Measurements from ENCODE around the gene SUFU.

The SUFU gene

GRCh38 chr10:102641402-102641801 lies 137.6 kb downstream of the SUFU start:
- no peak for DNase-seq (ENCODE audit: low read depth in 2 of 2)

GRCh38 chr10:102641880-102642735 lies 138.3 kb downstream of the SUFU start:
- DNase-seq (ENCODE audit: low read depth in 2 of 2): peak; percentile 93 to 94

DNA sequence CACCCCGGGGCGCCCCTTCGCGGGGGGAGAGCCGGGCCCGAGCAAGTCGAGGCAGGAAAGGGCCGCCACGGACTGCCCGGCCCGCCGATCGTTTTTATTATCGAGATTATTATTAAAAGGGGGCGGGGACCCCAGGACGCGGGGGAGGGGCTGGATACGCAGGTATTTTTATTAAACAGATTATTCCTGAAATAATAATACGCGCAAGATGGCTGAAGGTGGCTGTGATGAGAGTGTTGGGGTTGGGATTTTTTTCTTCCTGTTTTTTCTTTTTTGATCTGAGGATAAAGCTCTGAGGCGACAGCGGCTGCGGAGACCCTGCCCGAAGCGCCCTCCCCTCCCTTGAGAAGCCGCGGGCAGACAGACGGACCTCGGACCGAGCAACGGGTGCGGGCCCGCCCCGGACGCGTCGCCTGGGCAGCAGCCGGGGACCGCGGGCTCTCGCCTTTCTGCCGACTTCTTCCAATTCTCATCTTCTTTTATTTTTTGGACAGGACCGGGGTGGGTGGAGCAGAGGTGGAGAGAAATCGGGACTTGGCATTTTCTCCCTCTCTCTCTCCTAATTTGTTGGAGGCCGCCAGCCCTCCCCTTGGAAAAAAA lies 139.1 kb downstream of the SUFU start:
- DNase-seq (ENCODE audit: low read depth in 2 of 2): peak; percentile 42 to 44

DNA sequence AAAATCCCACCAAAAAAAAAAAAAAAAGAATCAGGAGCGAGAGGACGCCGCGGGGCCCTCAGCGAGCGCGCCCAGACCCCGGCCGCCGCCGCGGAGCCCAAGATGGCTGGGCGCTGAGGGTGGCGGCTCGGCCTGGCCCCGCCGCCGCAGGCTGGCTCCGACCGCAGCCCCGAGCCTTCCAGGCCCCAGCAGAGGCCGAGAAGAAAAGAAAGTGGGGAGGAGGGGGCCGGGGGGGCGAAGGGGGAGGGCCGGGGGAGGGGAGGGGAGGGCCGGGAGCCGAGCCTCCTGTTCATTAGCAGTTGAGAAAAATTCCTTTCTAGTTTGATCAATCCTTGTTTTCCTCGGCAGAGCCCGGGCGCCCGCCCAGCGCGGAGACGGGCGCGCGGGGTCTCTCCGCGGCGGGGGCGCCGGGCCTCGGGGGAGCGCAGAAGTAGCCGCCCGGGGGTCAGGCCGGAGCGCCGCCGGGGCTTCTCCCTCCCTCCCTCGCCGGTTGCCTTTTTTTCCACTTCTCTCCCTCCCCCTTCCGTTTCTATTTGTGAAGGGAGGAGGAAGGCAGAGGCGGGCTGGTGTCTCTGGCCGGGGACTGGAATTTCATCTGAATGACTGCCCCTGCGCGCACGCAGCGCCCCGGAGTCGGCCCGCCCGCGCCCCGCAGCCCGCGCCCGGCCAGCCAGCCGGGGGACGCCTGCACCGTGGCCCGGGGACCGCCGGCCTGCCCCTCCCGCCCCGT lies 139.7 kb downstream of the SUFU start:
- DNase-seq (ENCODE audit: low read depth in 2 of 2): peak; percentile 41 to 48

DNA sequence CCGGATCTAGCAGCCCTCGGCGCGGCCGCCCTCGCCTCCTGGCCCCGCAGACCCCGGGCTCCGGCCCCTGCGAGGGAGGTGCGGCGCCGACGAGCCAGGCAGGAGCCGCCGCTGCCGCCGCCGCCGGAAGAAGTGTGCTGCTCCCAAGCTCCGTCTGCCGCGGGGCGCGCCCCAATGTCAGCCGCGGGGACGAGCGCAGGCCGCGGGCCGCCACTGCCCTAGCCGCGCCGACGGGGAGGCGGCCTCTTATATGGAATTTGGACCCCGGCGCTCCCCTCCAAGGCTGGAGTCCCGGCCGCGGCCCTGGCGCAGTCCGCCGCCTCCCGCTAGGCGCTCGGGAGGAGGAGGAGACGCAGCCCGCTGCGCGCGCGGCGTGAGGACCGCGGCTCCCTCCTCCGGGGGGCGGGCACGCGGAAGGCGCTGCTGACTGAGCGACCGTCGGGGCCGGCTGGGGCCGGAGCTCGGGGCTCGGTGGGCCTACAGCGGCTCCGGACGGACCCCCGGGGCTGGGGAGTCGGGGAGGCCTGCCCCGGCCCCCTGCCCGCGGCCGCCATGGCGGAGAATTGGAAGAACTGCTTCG lies 140.4 kb downstream of the SUFU start, which contains the start of gene TRIM8:
TRIM8 (plus strand) TSS at position 414 of the 580 bp plus-strand sequence; CDS start at position 553, 139 bp downstream.
- DNase-seq (ENCODE audit: low read depth in 2 of 2): no peak

GRCh38 chr10:102644646-102645387 lies 141.0 kb downstream of the SUFU start:
- peak in 1 of 2 experiments; percentile 23 for DNase-seq (ENCODE audit: low read depth in 2 of 2)

DNA sequence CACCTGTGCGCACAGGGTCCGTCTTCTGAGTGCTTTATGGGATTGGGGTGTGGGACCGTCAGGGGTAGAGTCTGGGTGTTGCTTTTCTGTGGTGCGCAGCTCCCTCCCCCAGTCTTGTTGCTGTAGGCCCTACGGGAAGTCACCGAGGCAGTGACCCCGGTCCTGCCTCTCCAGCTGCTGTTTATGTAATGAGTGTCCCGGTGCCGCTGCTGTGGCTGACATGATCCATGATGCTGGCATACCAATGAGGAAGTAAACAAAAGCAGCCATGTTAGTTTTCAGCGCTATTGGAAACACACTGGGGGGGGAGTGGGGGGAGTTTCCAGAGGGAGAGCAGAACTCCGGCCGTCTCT lies 141.6 kb downstream of the SUFU start:
- no peak for DNase-seq (ENCODE audit: low read depth in 2 of 2)

DNA sequence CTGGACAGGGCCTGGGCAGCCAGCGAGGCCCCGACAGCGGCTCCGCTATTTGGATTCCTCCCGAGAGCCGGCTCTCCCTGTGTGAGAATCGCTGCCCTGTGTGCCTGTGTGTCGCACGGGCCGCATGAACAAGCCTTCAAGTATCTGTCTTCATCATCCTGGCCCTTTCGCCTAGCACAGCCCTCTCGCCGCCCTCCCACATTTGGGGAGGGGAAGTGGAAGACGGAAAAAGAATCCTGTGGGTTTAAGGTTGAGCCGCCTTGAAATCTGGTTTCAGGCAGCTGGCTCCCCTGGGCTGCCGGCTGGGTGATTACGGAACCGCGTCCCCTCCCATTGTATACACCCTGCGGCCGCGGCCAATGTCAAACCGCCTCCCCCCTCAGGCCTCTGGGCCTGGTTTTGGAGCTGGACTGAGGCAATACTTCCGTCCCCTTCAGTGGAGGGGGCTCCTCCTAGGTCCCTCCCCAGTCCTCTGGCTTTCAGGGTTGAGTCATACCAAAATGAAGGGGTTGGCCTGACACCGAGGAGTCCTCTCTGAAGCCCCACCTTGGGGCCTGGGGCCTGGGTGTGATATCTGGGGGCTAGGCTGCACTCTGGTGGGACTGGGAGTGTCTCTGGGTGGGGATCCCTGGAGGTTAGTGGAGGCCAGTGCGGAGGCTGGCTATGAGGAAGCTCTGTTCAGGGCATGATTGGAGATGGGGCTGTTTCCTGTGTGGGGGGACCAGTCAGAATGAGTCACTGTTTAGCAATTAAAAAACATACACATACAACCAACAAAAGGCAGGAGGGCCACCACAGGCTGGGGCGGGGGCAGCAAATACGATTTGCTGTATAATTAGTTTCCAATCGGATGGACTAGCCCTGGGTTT lies 142.2 kb downstream of the SUFU start:
- DNase-seq (ENCODE audit: low read depth in 2 of 2): peak; percentile 82 to 83

DNA sequence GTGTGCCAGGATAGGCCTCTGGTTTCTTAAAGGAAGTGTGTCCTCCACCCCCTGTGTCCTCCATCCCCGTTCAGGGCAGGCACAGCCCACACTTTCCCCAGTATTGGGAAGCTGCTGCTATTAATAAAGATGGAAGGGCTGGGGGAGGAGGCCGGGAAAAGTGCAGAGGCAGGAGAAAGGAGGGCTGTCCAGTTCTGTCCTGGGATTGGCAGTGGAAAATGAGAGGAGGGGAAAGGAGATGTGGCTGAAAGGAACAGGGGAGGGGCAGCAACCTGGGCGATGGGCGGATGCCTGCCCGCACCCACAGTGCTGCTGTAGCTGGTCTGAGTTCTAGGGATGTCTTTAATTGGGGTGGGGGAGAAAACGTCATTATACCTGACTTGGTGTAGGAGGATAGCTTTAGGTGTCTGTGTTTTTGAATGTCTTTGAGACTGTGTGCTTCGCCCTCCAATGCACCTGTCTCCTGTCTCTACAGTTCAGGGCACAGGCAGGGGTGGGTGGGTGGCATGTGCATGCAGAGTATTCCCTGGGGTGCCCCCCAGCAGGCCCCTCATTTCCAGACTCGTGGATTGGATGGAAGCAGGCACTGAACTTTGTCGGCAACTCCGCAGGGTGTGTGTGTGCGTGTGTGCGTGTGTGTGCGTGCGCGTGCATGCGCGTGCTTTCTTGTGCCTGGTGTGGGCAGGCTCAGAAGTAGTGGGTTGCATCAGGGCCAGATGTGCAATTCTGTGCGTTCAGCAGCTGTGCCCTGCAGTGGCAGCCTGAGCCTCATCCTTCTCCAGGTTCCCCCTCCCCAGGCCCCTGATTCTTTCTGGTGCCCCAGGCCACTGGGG lies 143.1 kb downstream of the SUFU start:
- no peak for DNase-seq (ENCODE audit: low read depth in 2 of 2)

DNA sequence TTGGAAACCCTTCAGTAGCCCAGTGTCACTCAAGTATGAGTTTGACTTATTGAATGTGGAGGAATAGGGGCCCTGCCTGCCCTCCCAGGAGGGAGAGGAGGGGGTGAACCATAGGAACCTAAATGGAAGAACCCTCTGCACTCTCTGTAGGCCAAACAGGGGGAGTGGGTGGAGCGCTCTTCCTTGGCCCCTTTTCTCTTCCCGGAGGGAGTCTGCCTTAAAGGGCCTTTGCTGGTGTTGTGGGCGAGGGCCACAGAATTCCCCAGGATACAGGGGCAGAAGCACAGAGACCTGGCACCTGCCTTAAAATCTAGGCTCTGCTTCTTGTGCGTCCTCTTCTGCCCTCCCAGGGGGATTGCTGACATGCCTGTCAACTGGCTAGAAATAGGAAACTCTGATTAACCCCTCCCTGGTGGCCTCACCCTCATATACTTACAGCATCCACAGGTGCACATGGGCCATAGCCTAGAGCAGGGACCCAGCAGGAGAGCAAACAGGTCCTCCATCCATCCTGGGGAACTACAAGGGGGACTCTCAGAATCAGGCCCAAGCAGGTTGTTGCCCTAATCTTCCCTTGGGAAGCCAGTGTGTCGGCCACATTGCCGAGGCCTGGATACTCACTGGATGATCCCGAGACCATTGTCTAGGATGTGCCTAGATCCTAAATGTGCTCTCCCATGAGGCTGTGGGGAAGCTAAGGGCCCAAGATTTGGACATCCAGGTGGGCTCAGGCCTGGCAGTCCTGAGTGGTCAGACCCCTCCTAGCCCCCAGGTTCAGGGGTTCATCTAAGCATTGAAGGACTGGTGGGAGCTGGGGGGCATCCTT lies 143.9 kb downstream of the SUFU start:
- DNase-seq (ENCODE audit: low read depth in 2 of 2): no peak

GRCh38 chr10:102648269-102648888 lies 144.6 kb downstream of the SUFU start:
- DNase-seq (ENCODE audit: low read depth in 2 of 2): no peak

DNA sequence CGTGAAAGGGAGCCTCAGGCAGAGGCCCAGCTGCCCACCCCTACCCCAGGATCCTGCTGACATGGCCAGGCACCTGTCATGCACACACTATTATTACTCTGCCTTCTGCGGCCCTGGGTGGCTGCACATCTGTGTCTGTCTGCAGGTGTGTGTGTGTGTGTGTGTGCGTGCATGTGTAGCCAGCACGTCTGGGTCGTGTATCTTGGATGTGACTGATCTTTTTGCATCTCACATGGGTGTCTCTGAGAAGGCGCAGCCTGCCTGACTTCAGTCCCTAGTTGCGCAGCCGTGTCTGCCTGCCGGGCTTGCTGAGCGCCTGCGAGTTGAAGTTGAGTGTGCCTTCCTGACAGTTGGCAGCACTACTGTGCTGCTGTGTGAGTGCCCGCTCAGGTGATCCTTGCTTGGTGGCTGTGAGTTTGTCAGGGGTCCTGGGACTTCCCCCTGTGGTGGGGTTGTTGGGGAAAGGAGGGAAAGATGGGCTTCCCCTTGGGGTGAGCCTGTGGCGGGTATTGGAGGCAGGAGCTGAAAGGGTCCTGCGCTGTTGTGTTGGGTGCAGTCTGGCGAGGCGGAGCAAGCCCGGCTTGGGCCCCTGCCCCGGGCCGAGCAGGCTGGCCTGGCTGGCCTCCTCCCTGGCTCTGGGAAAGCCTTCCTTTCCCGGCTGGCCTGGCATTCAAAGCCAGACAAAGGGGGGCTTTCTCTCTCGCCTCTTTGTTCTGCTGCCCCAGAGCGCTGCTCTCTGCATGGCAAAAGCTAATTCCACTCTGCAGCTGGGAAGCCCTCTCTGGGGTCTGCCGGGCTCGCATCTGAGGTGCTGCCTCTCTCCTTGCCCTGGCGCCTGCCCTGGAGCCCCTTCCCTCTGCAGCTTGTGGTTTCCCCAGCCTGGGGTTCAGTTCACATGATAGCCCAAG lies 145.4 kb downstream of the SUFU start:
- no peak for DNase-seq (ENCODE audit: low read depth in 2 of 2)

DNA sequence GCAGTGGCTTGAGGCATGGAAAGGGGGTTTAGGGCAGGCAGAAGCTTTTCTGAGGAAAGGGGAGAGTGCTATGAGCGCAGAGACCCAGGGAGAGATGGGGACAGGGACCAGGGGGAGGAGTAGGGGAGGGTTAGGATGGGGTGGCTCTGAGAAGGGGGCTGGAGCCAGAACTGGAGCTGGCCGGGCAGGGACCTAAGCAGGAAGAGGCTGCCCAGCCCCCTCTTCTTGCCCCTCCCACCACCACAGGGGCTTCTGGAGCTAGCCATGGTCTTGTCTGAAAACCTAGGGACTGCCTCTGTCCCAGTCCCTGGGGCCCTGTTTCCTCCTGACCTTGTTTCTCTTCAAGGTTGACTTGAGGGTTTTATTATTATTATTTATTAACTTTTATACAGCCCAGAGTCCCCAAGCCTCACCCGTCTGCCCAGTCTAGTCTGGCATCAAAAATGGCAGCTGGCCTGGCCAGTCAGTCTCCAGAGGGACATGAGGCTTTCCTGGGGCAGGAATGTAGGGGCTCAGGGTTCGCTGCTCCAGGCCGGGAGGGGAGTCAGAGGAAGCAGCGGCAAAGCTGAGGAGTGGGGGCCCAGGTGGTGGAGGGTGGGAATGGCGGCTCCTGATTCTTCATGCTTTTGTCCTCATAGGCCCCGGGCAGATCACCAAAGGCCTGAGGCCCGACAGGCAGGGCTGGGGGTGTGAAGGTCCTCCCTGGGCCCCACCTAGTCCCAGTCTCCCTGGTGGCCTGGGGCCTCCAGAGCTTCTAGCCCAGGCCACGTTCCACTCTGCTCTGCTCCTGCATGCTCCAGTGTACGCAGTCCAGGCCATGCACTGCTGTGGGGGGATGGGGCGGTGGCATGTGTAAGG lies 146.3 kb downstream of the SUFU start:
- no peak for DNase-seq (ENCODE audit: low read depth in 2 of 2)

- DNase-seq (ENCODE audit: low read depth in 2 of 2): no peak
Observed at GRCh38 chr10:102650655-102651454, 147.1 kb downstream of the SUFU start.

- no peak for DNase-seq (ENCODE audit: low read depth in 2 of 2)
Observed at GRCh38 chr10:102651455-102652169, 147.8 kb downstream of the SUFU start.

All from fibroblast of skin of left quadriceps (primary cell).